ENCODE data around the gene BCAS1.

GRCh38 chr20:54088430-54088829 lies 18.0 kb upstream of the BCAS1 start:
- TF ChIP-seq ZNF274 (IDR thresholded peaks at IDR 0.05; ENCODE audit: insufficient read depth, insufficient read length), result no peak
- TF ChIP-seq ETV6 (conservative IDR thresholded peaks at IDR 0.05 in 1 of 2, IDR thresholded peaks at IDR 0.05 in 1 of 2; ENCODE audit: borderline replicate concordance in 1 of 2, low read depth in 1 of 2), result no peak
- TF ChIP-seq CTCF (IDR thresholded peaks at IDR 0.05 in 2 of 3, conservative IDR thresholded peaks at IDR 0.05 in 1 of 3; ENCODE audit: control insufficient read depth in 2 of 3, extremely low read depth in 1 of 3, insufficient read depth in 1 of 3, low read depth in 3 of 3, low read length in 3 of 3), result no peak
